IMR-90 (cell line): Measurements from ENCODE around the gene NEK11.

Experiments used
- BHLHE40 ChIP-seq: fragments of 150-350 bp; IDR thresholded peaks from 2 replicates; pipeline ENCODE4 v1.6.1; 2016; ENCODE audit warnings: mild to moderate bottlenecking, low read depth, low read length
- FOS ChIP-seq: fragments of 150-350 bp; IDR thresholded peaks from 2 replicates; pipeline ENCODE4 v1.6.1; 2016; ENCODE audit warnings: low read depth, low read length
- POLR2A ChIP-seq: IDR thresholded peaks from 2 replicates; pipeline ENCODE4 v1.6.1; 2012; ENCODE audit warnings: mild to moderate bottlenecking, low read depth, low read length
- RAD21 ChIP-seq: IDR thresholded peaks from 2 replicates; pipeline ENCODE4 v1.6.1; 2012; ENCODE audit warnings: low read length, improper control_type of control experiment
- RFX5 ChIP-seq: IDR thresholded peaks from 2 replicates; pipeline ENCODE4 v1.8.0; 2012; ENCODE audit warnings: low read depth, mild to moderate bottlenecking, low read length, moderate library complexity
- TF ChIP-seq, protein P1 (sequence below): conservative IDR thresholded peaks from 2 replicates; pipeline ENCODE4 v1.5.1; 2012; ENCODE audit warnings: mild to moderate bottlenecking, low read depth, low read length, improper control_type of control experiment

DNA sequence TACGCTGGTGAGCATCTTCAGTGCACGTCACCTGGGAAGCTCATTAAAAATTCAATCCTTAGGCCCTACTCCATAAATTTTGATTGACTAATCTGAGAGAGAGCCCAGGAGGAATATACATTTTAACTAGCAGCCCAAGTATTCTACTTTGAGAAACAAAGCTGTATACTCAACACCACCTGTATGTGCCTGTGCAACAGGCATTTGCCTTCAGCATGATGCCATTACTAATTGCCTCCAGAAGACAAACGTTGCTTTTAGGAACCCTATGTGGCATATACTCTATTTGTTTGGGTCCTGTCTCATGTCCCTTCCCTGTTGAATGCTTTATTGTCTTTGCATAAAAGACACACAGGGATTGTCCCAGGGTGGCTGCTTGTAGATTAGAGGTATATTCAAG is 7.7 kb upstream of the NEK11 start:
- TF ChIP-seq, protein P1, sequence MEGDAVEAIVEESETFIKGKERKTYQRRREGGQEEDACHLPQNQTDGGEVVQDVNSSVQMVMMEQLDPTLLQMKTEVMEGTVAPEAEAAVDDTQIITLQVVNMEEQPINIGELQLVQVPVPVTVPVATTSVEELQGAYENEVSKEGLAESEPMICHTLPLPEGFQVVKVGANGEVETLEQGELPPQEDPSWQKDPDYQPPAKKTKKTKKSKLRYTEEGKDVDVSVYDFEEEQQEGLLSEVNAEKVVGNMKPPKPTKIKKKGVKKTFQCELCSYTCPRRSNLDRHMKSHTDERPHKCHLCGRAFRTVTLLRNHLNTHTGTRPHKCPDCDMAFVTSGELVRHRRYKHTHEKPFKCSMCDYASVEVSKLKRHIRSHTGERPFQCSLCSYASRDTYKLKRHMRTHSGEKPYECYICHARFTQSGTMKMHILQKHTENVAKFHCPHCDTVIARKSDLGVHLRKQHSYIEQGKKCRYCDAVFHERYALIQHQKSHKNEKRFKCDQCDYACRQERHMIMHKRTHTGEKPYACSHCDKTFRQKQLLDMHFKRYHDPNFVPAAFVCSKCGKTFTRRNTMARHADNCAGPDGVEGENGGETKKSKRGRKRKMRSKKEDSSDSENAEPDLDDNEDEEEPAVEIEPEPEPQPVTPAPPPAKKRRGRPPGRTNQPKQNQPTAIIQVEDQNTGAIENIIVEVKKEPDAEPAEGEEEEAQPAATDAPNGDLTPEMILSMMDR, result no peak
- TF ChIP-seq FOS (no peak), RAD21 (no peak), POLR2A (no peak), BHLHE40 (no peak), RFX5 (no peak)
